ENCODE measurements around the gene HMCN1.
"Not testable (repeated sequence)": the region's sequence is repeated elsewhere in the genome, so short reads cannot be mapped to it uniquely, and the experiment has no call there.

HMCN1 gene

DNA sequence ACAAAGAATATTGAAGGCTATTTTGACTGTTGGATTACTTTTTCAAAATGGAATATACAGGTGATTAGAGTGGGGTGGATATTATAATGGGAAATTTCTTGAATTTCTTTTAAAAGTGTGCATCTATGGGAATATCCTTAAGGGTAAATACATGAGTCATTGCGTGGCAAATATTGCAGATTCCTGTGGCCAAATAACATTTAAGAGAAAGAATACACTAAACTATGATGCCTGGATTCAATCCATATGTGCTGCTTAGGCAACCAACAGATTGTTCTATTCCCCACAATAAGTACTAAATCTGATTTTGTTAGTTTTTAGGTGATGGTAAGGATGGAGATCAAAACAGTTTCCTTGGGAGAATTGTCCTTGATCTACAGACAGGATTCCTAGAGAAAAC is 119.5 kb downstream of the HMCN1 start:
- DNase-seq (ENCODE audit: low read depth): no peak

DNA sequence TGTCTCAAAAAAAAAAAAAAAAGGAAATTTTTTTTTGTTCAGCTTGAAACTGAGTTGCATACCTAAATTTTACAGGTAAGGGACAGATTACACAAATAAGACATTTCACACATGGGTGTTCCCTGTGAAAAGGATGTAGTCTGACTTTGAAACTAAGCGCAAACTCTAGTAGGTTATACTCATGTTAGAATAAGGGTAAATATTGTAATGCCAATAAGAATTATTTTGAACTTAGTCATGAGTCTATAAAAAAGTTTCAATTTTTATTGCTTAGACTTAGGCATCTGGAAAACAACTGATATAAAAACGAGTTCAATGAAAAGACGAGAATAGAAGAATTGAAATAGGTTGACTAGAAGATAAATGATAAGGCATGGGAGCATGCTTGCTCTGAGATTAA is 122.3 kb downstream of the HMCN1 start:
- DNase-seq (ENCODE audit: low read depth): no peak

DNA sequence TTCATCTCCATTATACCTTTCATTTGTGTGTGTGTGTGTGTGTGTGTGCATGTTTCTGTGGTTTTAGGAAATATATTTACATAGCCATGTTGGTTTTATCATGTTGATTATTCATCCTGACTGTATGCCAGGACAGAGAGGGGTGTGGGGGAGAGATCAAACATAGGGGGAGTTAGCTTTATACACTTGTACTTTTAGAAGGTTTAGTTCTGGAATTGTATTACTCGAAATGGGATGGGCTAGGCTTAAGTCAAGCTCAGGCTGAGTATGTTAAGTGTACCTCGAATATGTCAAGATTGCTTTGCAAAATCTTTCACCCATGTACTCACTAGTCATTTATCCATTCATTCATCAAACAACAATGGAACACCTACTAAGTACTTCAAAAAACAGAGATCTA is 123.3 kb downstream of the HMCN1 start:
- no peak for DNase-seq (ENCODE audit: low read depth)

DNA sequence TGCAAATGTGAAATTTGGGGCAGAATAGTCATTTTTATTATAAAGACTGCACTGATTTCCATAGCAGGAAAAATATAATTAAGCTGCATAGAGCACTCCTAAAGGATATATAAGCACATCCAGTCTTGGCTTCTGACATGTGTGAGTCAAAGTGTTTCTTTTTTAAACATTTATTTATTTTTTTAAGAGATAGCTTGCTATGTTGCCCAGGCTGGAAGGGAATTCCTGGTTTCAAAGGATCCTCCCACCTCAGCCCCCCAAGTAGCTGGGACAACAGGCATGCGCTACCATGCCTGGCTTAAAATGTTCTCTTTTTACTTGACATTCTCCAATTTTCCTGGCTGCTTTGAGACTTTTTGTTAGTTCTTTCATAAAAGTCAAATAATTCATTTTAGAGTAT is 126.1 kb downstream of the HMCN1 start:
- no peak for DNase-seq (ENCODE audit: low read depth)

DNA sequence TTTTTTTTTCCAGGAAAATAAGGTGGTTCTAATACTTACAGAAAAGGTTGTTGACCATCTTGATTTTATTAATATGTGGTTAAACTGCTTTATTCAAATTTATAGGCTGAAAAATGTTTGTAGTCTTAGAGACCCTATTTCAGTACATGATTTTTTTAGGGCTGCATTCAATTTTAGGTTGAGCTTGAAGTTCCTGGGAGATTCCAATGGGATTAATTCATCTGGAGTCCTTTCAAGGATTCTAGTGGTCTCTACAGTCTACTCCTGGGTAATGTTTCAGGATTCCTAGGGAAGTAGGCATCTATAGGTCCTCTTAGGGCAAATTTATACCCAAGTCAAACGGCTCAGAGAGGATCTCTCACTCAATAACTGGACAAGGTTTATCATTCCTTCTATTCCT is 126.7 kb downstream of the HMCN1 start:
- no peak for DNase-seq (ENCODE audit: low read depth)

DNA sequence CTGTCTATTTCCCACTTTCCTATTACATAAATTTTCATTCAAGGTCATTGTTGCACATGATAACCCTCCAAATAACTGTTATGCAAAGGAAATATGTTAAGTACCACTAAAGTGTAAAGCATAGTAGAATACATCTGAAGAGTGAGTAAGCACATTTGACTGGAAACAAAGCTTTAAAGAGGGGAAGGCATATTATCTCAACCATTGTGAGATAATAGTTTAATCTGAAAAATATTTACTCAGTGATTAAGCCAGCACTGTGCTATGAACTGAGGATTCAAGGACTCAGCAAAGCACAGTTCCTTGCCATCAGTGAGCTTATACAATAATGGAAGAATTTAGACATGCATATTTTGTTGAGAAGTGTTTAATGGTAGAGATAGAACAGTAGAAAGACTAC is 127.4 kb downstream of the HMCN1 start:
- no peak for DNase-seq (ENCODE audit: low read depth)

DNA sequence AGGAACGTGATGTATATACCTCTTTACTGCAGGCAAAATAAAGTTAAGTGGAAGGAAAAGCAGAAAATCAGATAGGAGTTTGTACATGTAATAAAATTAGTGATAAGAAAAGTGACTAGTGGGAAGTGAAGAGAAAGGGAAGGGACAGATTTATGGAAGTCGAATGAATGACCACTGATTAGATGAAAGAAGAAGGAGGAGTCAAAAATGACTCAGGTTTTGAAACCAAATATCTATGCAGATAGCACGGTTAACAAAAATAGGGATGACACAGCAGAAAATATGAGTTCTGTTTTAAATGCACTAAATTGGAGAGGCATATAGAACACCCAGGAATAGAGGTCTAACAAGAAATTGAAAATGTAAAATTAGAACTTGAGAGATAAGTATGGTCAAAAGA is 128.0 kb downstream of the HMCN1 start:
- no peak for DNase-seq (ENCODE audit: low read depth)

DNA sequence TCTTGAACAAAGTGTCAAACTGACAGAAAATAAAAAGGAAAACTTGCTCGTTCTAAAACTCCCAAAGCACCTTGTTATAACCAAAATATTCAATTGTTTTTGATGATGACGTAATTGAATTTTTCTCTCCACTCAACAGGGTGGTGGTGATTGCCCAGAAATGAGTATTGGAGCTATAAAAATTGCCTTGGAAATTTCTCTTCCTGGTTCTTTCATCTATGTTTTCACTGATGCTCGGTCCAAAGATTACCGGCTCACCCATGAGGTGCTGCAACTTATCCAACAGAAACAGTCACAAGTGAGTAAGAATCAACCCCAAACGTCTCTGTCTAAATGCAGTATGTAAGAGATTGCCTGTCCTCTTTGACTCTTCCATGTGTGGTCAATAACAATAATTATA is 130.1 kb downstream of the HMCN1 start:
- no peak for DNase-seq (ENCODE audit: low read depth)

DNA sequence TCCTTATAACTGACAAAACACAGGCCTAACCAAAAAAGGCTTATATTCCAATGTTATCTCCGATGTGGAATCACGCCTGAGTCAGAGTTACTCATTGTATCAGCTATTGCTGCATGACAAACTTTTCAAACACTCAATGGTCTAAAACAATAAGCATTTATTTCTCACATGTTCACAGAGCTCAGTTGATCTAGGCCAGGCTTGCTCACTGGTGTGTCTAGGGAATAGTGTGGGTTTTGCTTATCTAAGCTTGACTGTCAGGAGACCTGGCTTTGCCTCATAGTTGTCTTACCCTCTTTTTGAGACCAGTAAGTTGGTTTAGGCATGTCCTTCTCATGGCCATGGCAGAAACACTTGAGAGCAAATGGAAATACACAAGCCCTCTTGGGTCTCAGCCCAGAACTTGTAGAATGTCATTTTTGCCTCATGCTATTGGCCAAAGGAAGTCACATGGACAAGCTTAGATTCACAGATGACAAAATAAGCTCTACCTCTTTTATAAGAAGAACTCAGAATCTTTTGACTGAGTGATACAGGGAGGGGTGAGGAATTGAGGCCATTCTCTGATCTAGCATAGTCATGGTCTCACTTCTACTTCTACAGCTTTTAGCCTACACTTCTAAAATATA is 130.8 kb downstream of the HMCN1 start:
- no peak for DNase-seq (ENCODE audit: low read depth)

DNA sequence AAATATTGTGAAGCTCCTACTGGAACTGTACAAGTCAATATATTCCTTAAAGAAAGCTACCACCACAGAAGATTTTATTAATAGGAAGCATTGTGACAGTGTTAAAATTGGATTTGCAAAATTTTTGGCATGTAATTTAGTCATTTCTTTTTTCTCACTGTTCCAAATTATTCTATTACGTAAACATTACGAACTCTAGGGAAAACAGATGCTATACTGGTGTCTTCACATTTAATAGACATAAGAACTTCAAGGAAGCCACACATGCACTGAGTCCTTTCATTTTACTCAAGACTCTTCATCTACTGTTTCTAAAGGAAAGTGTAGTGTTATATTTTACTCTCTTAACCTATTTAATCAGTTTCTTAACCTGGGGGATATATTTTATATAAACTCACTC is 135.4 kb downstream of the HMCN1 start:
- DNase-seq (ENCODE audit: low read depth): no peak

DNA sequence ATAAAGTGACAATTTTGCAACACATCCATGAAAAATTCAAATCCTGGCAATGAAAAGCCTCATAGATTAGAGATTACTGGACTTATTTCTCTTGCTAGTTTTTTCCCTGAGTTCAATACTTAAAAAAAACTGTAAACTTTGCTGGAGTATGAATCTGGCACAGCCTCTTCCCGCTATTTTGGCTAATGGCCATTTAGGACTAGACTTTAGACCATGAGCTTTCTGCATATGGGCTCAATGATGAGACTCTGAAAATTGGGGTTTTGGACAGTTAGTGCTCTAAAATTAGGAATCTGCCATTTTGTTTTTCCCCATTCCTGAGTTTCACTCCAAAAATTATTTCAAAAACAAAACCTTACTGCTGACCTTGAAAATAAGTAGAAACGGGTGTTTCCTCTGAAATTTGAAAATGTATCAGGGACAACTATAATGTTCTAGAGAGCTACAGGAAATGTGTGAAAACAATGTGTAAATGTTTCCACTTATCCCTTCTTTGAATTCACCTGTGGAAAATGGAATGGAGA is 137.5 kb downstream of the HMCN1 start:
- DNase-seq (ENCODE audit: low read depth): no peak

DNA sequence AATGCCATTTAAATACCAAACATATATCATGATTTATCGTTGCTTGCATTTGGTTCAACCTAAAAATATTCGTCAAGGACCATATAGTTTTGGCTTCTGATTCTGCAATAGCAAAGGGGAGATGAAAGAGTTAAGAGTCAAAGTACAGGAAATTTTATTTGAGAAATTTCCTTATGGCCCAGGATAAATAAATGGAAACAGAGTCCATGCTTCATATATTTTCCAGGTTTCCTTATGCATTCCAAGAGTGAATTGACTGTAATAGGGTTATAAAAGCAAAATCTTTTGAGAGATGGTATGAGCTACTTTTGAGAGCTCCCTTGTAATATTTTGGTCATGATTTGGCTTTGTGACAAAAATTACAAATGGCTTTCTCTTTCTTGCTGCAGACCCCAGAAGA is 140.1 kb downstream of the HMCN1 start:
- no peak for DNase-seq (ENCODE audit: low read depth)

DNA sequence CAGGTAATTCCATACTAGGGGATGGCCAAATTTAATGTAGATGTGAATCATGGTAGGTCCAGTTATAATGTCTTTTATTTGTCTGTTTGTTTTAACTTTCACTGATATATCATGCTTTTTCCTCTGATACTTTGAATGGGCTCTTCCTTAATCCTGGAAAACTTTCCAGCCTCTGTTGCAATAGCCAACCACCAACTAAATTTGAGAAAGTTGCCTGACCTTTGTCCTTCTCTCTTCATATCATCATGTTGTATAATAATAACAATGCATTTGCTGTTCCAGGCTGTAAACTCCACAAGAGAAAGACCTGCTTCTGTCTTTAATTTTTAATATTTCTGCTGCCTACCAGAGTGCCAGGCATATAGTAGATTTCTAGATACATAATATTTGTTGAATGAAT is 146.1 kb downstream of the HMCN1 start:
- no peak for DNase-seq (ENCODE audit: low read depth)

DNA sequence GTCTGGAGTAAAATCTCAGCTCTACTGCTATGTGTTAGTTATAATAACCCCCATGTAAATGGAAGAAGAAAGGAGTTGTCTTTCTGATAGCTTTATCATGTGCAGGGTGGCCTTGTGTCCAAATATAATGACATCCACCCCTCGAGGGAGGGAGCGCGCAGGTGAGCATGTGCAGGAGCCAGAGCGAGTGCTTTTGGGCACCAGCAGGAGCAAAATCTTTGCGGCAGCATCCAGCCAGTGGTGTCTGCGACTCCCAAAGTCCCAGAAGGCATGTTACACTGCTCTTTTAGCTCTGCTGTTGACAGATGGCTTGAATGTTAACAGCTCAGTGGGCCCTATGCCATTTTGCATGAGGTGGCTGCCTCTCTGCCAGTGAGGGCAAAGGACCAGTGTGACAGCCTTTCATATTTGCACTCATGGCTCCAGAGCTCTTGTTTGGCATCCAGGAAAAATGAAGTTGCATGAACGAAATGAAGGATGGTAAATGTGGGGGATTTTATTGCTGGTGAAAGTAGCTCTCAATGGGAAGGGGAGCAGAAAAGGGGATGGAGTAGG is 146.7 kb downstream of the HMCN1 start:
- DNase-seq (ENCODE audit: low read depth): no peak

DNA sequence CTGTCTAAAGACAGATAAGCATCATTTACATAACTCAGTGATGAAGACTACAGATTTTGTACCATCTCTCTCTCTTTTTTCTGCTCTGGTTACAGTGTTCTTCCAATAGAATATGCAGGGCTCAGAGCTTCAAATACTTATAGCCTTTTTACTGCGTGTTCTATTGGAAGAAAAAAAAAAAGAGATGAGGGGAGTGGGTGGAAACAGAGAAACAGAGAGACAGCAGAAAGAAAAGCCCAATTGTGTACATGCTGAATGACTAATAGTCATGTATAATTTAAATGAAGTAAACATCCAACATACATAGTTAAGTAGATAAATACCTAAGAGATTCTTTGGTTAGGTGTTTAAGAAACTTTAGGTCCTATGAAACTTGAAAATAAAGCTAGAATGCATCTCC is 151.9 kb downstream of the HMCN1 start:
- DNase-seq (ENCODE audit: low read depth): no peak

DNA sequence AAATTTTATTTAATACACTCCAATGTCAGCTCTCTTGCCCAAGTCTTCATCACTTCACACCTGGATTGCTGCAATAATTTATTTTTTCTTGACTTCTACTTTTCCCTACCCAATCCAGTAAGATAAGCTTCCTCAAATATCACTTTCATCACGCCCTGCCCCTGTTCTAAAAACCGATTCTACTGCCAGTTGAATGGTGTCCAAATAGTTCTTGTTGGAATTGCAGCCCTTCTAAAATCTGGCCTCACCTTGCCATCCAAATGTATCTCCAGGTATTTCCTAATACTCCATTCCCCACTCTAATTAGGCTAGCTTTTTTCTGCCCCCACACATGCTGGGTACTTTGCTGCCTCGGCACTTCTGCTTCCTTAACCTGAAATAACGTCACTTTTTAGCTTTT is 152.5 kb downstream of the HMCN1 start:
- no peak for DNase-seq (ENCODE audit: low read depth)

DNA sequence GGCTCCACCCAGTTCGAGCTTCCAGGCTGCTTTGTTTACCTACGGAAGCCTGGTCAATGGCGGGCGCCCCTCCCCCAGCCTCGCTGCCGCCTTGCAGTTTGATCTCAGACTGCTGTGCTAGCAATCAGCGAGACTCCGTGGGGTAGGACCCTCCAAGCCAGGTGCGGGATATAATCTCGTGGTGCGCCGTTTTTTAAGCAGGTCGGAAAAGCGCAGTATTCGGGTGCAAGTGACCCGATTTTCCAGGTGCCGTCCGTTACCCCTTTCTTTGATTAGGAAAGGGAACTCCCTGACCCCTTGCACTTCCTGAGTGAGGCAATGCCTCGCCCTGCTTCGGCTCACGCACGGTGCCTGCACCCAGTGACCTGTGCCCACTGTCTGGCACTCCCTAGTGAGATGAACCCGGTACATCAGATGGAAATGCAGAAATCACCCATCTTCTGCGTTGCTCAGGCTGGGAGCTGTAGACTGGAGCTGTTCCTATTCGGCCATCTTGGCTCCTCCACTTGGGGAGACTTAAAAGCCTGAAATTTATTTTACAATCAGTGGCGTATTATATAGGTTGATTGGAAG is 158.7 kb downstream of the HMCN1 start:
- DNase-seq (ENCODE audit: low read depth): not testable (repeated sequence)

DNA sequence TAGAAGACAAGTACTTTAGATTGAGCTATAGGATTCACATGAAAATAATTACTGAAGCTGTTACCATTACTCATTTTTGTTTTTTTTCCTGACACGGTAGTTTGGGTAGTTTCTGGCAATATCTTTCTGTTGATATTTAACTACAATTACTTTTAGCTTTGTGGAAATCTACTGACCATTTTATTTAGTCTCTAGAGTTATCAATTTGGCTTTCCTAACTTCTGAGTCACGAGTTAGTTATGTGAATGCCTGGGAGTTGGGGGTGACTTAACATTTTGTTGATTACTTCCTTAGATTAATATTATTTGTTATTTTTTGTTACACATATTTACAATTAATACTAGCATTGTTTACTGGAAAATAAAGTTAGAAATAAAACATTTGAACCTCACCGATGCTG is 160.6 kb downstream of the HMCN1 start:
- no peak for DNase-seq (ENCODE audit: low read depth)

DNA sequence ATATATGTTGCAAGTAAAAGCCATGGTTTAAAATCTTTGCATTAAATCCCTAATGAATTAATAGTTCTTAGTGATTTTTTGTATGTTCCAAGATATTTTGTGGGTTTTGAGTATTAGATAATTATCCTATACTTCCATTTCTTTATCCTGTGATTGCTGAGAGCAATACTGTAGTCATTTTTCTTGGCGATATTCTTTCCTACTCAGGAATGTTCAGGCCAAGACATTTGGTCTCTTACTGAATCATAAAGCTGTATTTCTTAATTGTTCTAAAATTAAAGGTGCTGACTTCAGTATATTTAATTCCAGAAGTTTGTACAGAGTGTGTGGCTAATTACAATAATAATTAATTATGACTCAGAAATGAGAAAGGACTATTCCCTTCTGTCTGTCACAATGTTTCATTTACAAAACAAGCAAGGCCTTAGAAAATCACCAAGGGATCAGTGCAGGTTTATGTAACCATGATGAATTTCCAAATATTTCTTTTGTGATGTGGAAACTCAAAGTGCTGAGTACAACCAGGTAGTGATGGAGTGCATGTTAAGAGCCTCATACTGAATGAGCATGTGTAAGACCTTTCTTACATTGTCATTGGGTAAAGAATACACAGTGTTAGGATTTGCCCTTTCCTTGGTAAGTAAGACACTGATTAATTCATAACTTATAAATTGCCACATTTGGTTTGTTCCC is 161.2 kb downstream of the HMCN1 start:
- no peak for DNase-seq (ENCODE audit: low read depth)

DNA sequence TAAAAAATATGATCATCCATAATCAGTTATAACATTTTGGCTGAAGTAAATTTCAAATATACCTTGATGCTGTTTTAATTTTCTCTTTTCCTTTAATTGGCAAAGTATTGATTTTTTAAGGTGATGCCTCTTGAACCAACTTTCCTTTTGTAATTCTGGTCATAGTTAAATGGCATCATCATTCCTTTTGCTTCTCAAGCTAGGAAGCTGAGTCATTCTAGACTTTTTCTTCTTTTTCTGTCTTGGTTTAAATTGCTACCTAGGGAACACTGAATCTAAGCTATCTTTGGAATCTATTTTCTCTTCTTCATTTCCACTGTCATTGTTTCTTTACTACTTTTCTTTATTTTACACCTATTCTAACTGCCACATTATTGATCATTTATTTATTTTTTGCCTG is 162.7 kb downstream of the HMCN1 start:
- DNase-seq (ENCODE audit: low read depth): no peak

DNA sequence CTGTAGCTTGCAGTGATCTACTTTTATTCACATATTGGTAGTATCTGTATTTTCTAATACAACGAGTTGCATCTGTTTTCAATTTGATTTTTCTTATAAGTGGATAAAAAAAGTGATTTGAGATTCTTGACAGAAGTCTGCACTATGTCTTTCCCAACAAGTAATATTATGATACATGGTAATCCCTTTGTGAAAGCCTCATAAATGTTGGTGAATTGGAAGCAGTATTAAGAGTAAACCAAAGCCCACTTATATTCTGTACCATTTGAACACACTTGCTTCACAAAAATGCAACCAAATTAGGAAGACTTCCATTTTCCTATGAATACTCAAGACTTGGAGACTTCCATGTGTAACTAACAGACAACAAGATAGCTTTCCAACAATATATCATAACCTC is 172.0 kb downstream of the HMCN1 start:
- no peak for DNase-seq (ENCODE audit: low read depth)

DNA sequence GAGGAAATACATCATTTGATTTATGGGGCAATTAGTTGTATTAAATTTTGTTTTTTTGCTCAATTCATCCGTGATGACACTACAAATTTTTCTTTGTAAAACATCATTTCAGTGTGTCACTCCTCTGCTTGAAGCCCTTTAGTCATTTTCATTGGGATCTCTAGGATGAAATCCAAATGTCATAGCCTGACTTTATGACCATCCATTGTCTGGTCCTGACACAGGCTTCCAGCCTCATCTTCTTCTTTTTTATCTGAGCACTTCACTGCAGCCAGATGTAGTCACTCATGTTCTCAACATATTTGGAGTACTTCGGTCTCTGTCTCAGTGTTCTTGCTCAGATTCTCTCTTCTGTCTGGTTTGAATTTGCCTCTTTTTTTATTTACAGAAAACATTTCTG is 173.1 kb downstream of the HMCN1 start:
- no peak for DNase-seq (ENCODE audit: low read depth)

DNA sequence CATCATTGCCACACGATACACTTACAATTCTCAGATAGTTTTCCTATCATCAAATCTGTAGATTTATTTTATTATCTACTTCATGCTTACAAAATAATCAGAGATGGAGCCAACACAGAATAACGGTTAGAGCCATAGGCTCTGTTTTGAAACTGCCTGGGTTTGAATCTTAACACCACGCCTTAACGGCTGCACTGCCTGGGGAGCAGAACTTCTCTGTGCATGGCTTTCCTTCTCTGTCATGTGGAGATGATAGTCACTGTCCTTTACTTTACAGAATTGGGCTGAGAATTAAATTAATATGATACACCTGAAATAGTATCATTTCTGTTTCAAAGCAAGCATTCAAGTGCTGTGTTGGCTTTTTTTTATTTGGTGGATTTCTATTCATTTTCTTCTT is 177.8 kb downstream of the HMCN1 start:
- no peak for DNase-seq (ENCODE audit: low read depth)

All from activated T-helper 1 cell treated with Interleukin-2 at 50 U/mL for 16 hours (primary cell).